ENCODE results near the gene PVR.

DNA sequence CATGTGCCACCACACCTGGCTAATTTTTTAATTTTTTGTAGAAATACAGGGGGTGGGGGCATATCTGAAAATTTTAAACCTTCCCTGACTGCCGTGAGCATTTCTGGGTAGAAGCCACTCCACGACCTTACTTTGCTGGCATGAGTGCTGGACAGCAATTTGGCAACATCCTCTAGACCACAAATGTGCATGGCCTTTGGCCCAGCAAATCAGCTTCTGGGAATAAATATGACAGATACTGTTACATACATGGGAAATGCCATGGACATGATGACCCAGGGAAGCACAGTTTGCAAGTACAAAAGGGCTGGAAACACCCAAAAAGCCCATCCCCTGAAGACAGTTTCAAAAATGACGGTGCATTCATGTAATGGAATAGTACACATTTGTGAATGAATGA is 3.2 kb upstream of the PVR start:
- TF ChIP-seq POLR2AphosphoS5 (IDR thresholded peaks at IDR 0.05) (no peak), POLR2A (IDR thresholded peaks at IDR 0.05) (no peak)
- TF ChIP-seq, protein P1, sequence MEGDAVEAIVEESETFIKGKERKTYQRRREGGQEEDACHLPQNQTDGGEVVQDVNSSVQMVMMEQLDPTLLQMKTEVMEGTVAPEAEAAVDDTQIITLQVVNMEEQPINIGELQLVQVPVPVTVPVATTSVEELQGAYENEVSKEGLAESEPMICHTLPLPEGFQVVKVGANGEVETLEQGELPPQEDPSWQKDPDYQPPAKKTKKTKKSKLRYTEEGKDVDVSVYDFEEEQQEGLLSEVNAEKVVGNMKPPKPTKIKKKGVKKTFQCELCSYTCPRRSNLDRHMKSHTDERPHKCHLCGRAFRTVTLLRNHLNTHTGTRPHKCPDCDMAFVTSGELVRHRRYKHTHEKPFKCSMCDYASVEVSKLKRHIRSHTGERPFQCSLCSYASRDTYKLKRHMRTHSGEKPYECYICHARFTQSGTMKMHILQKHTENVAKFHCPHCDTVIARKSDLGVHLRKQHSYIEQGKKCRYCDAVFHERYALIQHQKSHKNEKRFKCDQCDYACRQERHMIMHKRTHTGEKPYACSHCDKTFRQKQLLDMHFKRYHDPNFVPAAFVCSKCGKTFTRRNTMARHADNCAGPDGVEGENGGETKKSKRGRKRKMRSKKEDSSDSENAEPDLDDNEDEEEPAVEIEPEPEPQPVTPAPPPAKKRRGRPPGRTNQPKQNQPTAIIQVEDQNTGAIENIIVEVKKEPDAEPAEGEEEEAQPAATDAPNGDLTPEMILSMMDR (IDR thresholded peaks at IDR 0.05) = no peak

Measured in breast epithelium (tissue), 3 donors.